Breast epithelium (tissue), 3 donors: ENCODE data around the gene SUMO2.

Experiments used
- POLR2A ChIP-seq: fragments of 450-650 bp; IDR thresholded peaks from one replicate; pipeline ENCODE4 v1.6.1; 2016; ENCODE audit warnings: antibody characterized with exemption, mild to moderate bottlenecking, moderate library complexity
- TF ChIP-seq, protein P1 (sequence below), 3 donors: fragments of 450-650 bp; IDR thresholded peaks; one replicate each; pipeline ENCODE4 v1.5.1; 2016 to 2017; ENCODE audit warnings: antibody characterized with exemption in 3 of 3, mild to moderate bottlenecking in 3 of 3, moderate library complexity in 3 of 3

DNA sequence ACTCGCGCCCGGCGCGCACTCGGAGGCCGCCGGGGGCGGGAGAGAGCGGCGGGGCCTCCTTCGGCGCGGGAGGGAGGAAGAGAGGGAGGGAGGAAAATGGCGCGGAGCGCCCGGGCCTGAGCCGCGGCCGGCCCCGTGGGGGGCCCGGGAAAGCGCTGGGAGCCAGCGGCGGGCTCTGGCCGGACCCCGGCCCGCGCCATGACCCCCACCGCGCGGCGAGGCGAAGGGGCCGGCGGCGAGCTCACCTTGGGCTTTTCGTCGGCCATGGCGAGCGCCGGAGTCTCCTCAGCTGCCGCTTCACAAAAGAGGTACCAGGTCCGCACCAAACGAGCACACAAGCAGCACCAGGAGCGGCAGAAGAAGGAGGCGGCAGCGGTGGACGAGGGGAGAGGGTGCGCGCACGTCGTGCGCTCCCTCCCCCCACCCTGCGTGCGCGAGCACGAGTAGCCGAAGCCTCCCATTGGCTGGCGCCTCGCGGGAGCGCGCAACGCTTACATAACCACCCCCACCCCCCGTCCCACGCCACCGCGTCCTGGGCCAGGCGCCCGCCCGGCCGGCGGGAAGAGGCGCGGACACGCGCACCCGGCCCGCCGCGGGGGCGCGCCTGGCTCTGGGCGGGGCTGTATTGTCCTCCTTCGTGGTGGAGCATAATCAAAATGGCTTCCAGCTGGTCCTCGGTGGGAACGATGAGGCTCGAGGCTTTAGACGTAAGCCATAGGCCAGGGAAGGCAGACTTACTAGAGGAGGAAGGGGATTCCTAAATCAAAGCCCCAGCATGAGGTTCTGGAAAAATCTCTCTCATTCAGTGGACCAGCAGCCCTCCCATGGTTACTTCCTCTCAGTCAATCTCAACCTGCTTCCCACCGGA is at the start of gene SUMO2:
- peak; percentile 57 for TF ChIP-seq POLR2A
- TF ChIP-seq, protein P1, sequence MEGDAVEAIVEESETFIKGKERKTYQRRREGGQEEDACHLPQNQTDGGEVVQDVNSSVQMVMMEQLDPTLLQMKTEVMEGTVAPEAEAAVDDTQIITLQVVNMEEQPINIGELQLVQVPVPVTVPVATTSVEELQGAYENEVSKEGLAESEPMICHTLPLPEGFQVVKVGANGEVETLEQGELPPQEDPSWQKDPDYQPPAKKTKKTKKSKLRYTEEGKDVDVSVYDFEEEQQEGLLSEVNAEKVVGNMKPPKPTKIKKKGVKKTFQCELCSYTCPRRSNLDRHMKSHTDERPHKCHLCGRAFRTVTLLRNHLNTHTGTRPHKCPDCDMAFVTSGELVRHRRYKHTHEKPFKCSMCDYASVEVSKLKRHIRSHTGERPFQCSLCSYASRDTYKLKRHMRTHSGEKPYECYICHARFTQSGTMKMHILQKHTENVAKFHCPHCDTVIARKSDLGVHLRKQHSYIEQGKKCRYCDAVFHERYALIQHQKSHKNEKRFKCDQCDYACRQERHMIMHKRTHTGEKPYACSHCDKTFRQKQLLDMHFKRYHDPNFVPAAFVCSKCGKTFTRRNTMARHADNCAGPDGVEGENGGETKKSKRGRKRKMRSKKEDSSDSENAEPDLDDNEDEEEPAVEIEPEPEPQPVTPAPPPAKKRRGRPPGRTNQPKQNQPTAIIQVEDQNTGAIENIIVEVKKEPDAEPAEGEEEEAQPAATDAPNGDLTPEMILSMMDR (IDR thresholded peaks at IDR 0.05): peak in 1 of 3 donors; percentile 14
